HepG2 (cell line): Measurements from ENCODE around the gene LRRC28. TPM values are rescaled to one million over a fixed set of nuclear protein-coding genes. Genes with fewer than 3 reads are reported as not detected.

Source experiments
- ATAC-seq: fragments of 200-7000 bp; cut with Tn5 transposase; 3 replicates; pipeline ENCODE4 v1.9.1; 2020; ENCODE audit warnings: mild to moderate bottlenecking, moderate library complexity
- BruUV-seq: library from RNA; stranded (reverse); fragments of 400-500 nt; replicated peaks from 2 replicates; lab custom pipeline; 2021; lab: Mats Ljungman, UMichigan
- CTCF ChIA-PET: fragments of 300-600 bp; formaldehyde crosslinking; extraction: SDS; loops from one replicate; lab custom pipeline; 2021; ENCODE audit warnings: low total read pairs, inconsistent platforms, low intra/inter-chr PET ratio; lab: Yijun Ruan, JAX
- POLR2A ChIA-PET: fragments of 350-600 bp; sonication (Branson Sonifier 250); formaldehyde crosslinking; loops from one replicate; lab custom pipeline; 2020; ENCODE audit warnings: antibody characterized with exemption, inconsistent platforms; lab: Yijun Ruan, JAX
- DNase-seq: peaks from one replicate; pipeline ENCODE4 v3.0.0-alpha.2; 2015; ENCODE audit warnings: low spot score
- FAIRE-seq: peaks from 3 replicates; lab custom pipeline; 2011; peaks lifted over from hg19 to GRCh38; lab: Jason Lieb, UNC
- H2AFZ ChIP-seq: one replicate; pipeline ENCODE4 v1.6.1; 2011; ENCODE audit warnings: low read length, inconsistent platforms
- H3K27ac ChIP-seq: fragments of 300-600 bp; 3 replicates; pipeline ENCODE4 v1.8.0; 2011; ENCODE audit warnings: mixed run types, mild to moderate bottlenecking, mixed read lengths, low read length, inconsistent platforms; ENCODE audit not compliant: insufficient read depth; ENCODE audit errors: extremely low read length
- H3K27me3 ChIP-seq, 2 experiments: fragments of 200-600 bp in 1 of 2; 2 replicates in 1 of 2; 3 replicates in 1 of 2; pipeline versions ENCODE4 v1.6.0 to v1.8.0; 2011; ENCODE audit warnings: low read length in 2 of 2, mild to moderate bottlenecking in 2 of 2, moderate library complexity in 2 of 2, inconsistent platforms in 1 of 2; ENCODE audit not compliant: insufficient read depth in 2 of 2, control insufficient read depth in 1 of 2
- H3K36me3 ChIP-seq, 2 experiments: fragments of 200-600 bp in 1 of 2; replicated peaks in 1 of 2; 2 replicates in 1 of 2; 3 replicates in 1 of 2; pipeline versions ENCODE4 v1.5.1 to v1.8.0; 2011; ENCODE audit warnings: low read length in 2 of 2, inconsistent platforms in 1 of 2; ENCODE audit not compliant: insufficient read depth in 2 of 2, control insufficient read depth in 1 of 2
- H3K4me1 ChIP-seq: 2 replicates; pipeline ENCODE4 v1.5.1; 2012; ENCODE audit warnings: low read length, inconsistent platforms; ENCODE audit not compliant: insufficient read depth
- H3K4me2 ChIP-seq: 2 replicates; pipeline ENCODE4 v1.6.0; 2011; ENCODE audit warnings: low read depth, low read length, inconsistent platforms
- H3K4me3 ChIP-seq, 3 experiments: fragments of 200-600 bp in 1 of 3; sonication (generic), shearing (Covaris generic) in 1 of 3; replicated peaks in 1 of 3; 2 replicates each; pipeline ENCODE4 v1.5.1; 2011 to 2016; ENCODE audit warnings: low read length in 3 of 3, inconsistent platforms in 2 of 3, low read depth in 2 of 3, mild to moderate bottlenecking in 2 of 3, control low read depth in 1 of 3, mixed read lengths in 1 of 3; ENCODE audit not compliant: insufficient read depth in 1 of 3
- H3K79me2 ChIP-seq: one replicate; pipeline ENCODE4 v1.6.1; 2011; ENCODE audit warnings: low read length, inconsistent platforms; ENCODE audit not compliant: insufficient read depth
- H3K9ac ChIP-seq: 2 replicates; pipeline ENCODE4 v1.6.0; 2011; ENCODE audit warnings: mild to moderate bottlenecking, low read depth, low read length, inconsistent platforms; ENCODE audit not compliant: insufficient read depth
- H3K9me3 ChIP-seq: 2 replicates; pipeline ENCODE4 v1.5.1; 2012; ENCODE audit warnings: mild to moderate bottlenecking, low read length
- H4K20me1 ChIP-seq: 2 replicates; pipeline ENCODE4 v1.6.0; 2011; ENCODE audit warnings: inconsistent platforms, mild to moderate bottlenecking, low read length, moderate library complexity; ENCODE audit not compliant: insufficient read depth
- ARHGAP35 ChIP-seq: sonication (generic); formaldehyde crosslinking; IDR thresholded peaks from 2 replicates; pipeline ENCODE4 v1.9.0; 2022; ENCODE audit warnings: mild to moderate bottlenecking, inconsistent platforms, moderate library complexity, missing genetic modification reagents, borderline replicate concordance
- DMAP1 ChIP-seq: IDR thresholded peaks from 2 replicates; pipeline ENCODE4 v1.6.1; 2016
- ERF ChIP-seq: IDR thresholded peaks from 2 replicates; pipeline ENCODE4 v1.6.1; 2018; ENCODE audit warnings: missing biosample characterization, missing genetic modification reagents
- IKZF4 ChIP-seq: sonication (generic); formaldehyde crosslinking; IDR thresholded peaks from 2 replicates; pipeline ENCODE4 v1.5.1; 2020; ENCODE audit warnings: borderline replicate concordance, mild to moderate bottlenecking, low read depth, missing genetic modification reagents; ENCODE audit errors: not compliant biosample characterization
- MAFF ChIP-seq: IDR thresholded peaks from 2 replicates; pipeline ENCODE4 v1.6.1; 2011; ENCODE audit warnings: low read depth, low read length, improper control_type of control experiment
- MXD3 ChIP-seq: IDR thresholded peaks from 2 replicates; pipeline ENCODE4 v1.6.1; 2016; ENCODE audit warnings: mild to moderate bottlenecking, missing biosample characterization, missing genetic modification reagents
- PAWR ChIP-seq: sonication (generic); formaldehyde crosslinking; IDR thresholded peaks from 2 replicates; pipeline ENCODE4 v1.4.0; 2020; ENCODE audit warnings: missing genetic modification reagents, mild to moderate bottlenecking, borderline replicate concordance
- RORA ChIP-seq: sonication (generic); formaldehyde crosslinking; IDR thresholded peaks from 2 replicates; pipeline ENCODE4 v1.5.0; 2020; ENCODE audit warnings: mild to moderate bottlenecking, missing genetic modification reagents, moderate library complexity
- SOX13 ChIP-seq, 3 experiments: fragments of 450-650 bp in 1 of 3; sonication (generic) in 1 of 3; formaldehyde crosslinking in 1 of 3; IDR thresholded peaks in 2 of 3; conservative IDR thresholded peaks in 1 of 3; 2 replicates each; pipeline versions ENCODE4 v1.5.0 to v1.6.1; 2016 to 2020; ENCODE audit warnings: antibody characterized with exemption in 1 of 3, mild to moderate bottlenecking in 1 of 3, missing compliant biosample characterization in 1 of 3, missing genetic modification reagents in 1 of 3, moderate library complexity in 1 of 3
- STAG1 ChIP-seq: sonication (generic); formaldehyde crosslinking; IDR thresholded peaks from 2 replicates; pipeline ENCODE4 v1.4.0; 2020; ENCODE audit warnings: missing genetic modification reagents
- TMF1 ChIP-seq: sonication (generic); formaldehyde crosslinking; IDR thresholded peaks from 2 replicates; pipeline ENCODE4 v1.8.1; 2022; ENCODE audit warnings: low read depth, missing genetic modification reagents
- ZNF446 ChIP-seq: sonication (generic); formaldehyde crosslinking; IDR thresholded peaks from 2 replicates; pipeline ENCODE4 v1.5.0; 2020; ENCODE audit warnings: mild to moderate bottlenecking, missing genetic modification reagents
- ZNF563 ChIP-seq: sonication (generic); formaldehyde crosslinking; IDR thresholded peaks from 2 replicates; pipeline ENCODE4 v1.8.0; 2022; ENCODE audit warnings: mild to moderate bottlenecking, moderate library complexity, missing genetic modification reagents
- ZNF572 ChIP-seq: sonication (generic); formaldehyde crosslinking; IDR thresholded peaks from 2 replicates; pipeline ENCODE4 v1.5.1; 2020; ENCODE audit warnings: mild to moderate bottlenecking, missing genetic modification reagents
- ZNF761 ChIP-seq: sonication (generic); formaldehyde crosslinking; conservative IDR thresholded peaks from 2 replicates; pipeline ENCODE4 v1.4.0; 2020; ENCODE audit warnings: mild to moderate bottlenecking, missing genetic modification reagents
- ZNF776 ChIP-seq: sonication (generic); formaldehyde crosslinking; IDR thresholded peaks from 2 replicates; pipeline ENCODE4 v1.4.0; 2020; ENCODE audit warnings: mild to moderate bottlenecking, missing genetic modification reagents
- WGBS: methylation state at CpG from one replicate; pipeline ENCODE4 v1.1.6; 2017; ENCODE audit warnings: low lambda C conversion rate; 5-methylcytosine and 5-hydroxymethylcytosine counted together
- in situ Hi-C: cut with HindIII; loops from 2 replicates; pipeline ENCODE4 v1.10.0; 2017; ENCODE audit warnings: low pct_unique_long_range_greater_than_20kb; ENCODE audit not compliant: extremely low pct_ligation_motif_present
- intact Hi-C: fragments of 100-400 bp; cut with micrococcal nuclease; formaldehyde crosslinking; loops from one replicate; pipeline ENCODE4 v1.10.0; 2022; ENCODE audit not compliant: unreplicated experiment
- polyA plus RNA-seq, 8 experiments: library from polyadenylated mRNA; depleted of rRNA in 3 of 8; stranded (reverse) in 7 of 8; unstranded in 1 of 8; fragments of >200 nt; fragmentation: Illumina TruSeq in 4 of 8; extraction: Trizol in 4 of 8; gene quantifications; 2 replicates each; pipeline versions ENCODE4 v1.2.1 to v1.2.3, GENCODE V29; 2011 to 2016; ENCODE audit warnings: low read depth in 4 of 8, missing spikeins in 1 of 8, mixed read lengths in 1 of 8; ENCODE audit not compliant: insufficient read depth in 1 of 8
- total RNA-seq, 5 experiments: library from RNA; depleted of rRNA; stranded (reverse); fragments of >200 nt; fragmentation: Illumina TruSeq; extraction: Trizol; gene quantifications; 2 replicates each; pipeline ENCODE4 v1.2.3, GENCODE V29; 2016; ENCODE audit warnings: low read depth in 1 of 5

LRRC28 gene
- total and polyA plus RNA-seq, 2 of the 13 experiments (the other 11 are each of a cell fraction or from before 2014, with no cell fraction given): 17.5 to 21.3 TPM

- Histone ChIP-seq H4K20me1 (no peaks in the 10 kb centered on the region), H3K4me1 (peaks cover 61% of the 10 kb centered on the region), H3K4me2 (no peak overlapping the region), H3K9me3 (no peaks in the 10 kb centered on the region), H2AFZ (no peak overlapping the region), H3K9ac (no peak overlapping the region), H3K27ac (no peak overlapping the region), H3K79me2 (no peaks in the 10 kb centered on the region), H3K27me3 (no peaks in the 10 kb centered on the region), H3K4me3 (no peak overlapping the region), H3K36me3 (no peaks in the 10 kb centered on the region)
- no peak for TF ChIP-seq TMF1 (CRISPR knock-in tag)
- TF ChIP-seq SOX13 (IDR thresholded peaks at IDR 0.05): no peak
- no peak for TF ChIP-seq SOX13 (CRISPR knock-in tag; conservative IDR thresholded peaks at IDR 0.05 in 1 of 2, IDR thresholded peaks at IDR 0.05 in 1 of 2)
- TF ChIP-seq ZNF563 (CRISPR knock-in tag): no peak
- TF ChIP-seq DMAP1: no peak
- no peak for TF ChIP-seq IKZF4 (CRISPR knock-in tag)
- no peak for TF ChIP-seq ZNF761 (CRISPR knock-in tag)
- TF ChIP-seq MXD3 (CRISPR knock-in tag): no peak
- no peak for TF ChIP-seq ERF (CRISPR knock-in tag)
- TF ChIP-seq STAG1 (CRISPR knock-in tag): no peak
- TF ChIP-seq ZNF572 (CRISPR knock-in tag): no peak
- TF ChIP-seq ARHGAP35 (CRISPR knock-in tag): no peak
- no peak for TF ChIP-seq ZNF446 (CRISPR knock-in tag)
- no peak for TF ChIP-seq PAWR (CRISPR knock-in tag)
- no peak for TF ChIP-seq ZNF776 (CRISPR knock-in tag)
- TF ChIP-seq MAFF: no peak
- TF ChIP-seq RORA: no peak
- ChIA-PET CTCF (no interaction called here), POLR2A (no interaction called here)
- intact Hi-C loops (no loop called here), in situ Hi-C loops (no loop called here)
- DNase-seq (no peak), ATAC-seq (no peak), FAIRE-seq (no peak)
- BruUV-seq: no TSS peak
- whole genome bisulfite sequencing: 100% methylated on average over 1 of the region's 1 CpG
Observed at GRCh38 chr15:99321468-99321867, 70.2 kb downstream of the LRRC28 start.
